Raji (cell line): ENCODE data around the gene LOXL1.

Experiments used
- POLR2A ChIP-seq: IDR thresholded peaks from 2 replicates; pipeline ENCODE4 v1.6.1; 2011; ENCODE audit warnings: low read depth, low read length, control low read depth; ENCODE audit not compliant: insufficient read depth

Gene LOXL1

GRCh38 chr15:73994413-73994883, 68.2 kb downstream of the LOXL1 start, which contains the start of gene PML:
Gene PML (plus strand): TSS chr15:73994716. CDS start chr15:73994813, 97 bp downstream.
- peak; percentile 84 for TF ChIP-seq POLR2A

- no peak for TF ChIP-seq POLR2A
Measured at GRCh38 chr15:73994912-73995622, 68.8 kb downstream of the LOXL1 start.

- TF ChIP-seq POLR2A, result no peak
Measured at GRCh38 chr15:73996267-73996666, 70.0 kb downstream of the LOXL1 start.

- TF ChIP-seq POLR2A, result no peak
Measured at GRCh38 chr15:73996939-73997338, 70.7 kb downstream of the LOXL1 start.

- TF ChIP-seq POLR2A, result no peak
Measured at GRCh38 chr15:73997986-73998385, 71.7 kb downstream of the LOXL1 start.
